Measurements from ENCODE around the gene KLHL35.

Gene KLHL35

GRCh38 chr11:75440960-75441803, 8.2 kb upstream of the KLHL35 start:
- no peak for DNase-seq

- no peak for DNase-seq
Measured at GRCh38 chr11:75439495-75440120, 6.6 kb upstream of the KLHL35 start.

GRCh38 chr11:75439026-75439425, 6.0 kb upstream of the KLHL35 start:
- DNase-seq: no peak

- DNase-seq: no peak
Measured at GRCh38 chr11:75437966-75438659, 5.1 kb upstream of the KLHL35 start.

GRCh38 chr11:75436806-75437205, 3.8 kb upstream of the KLHL35 start:
- DNase-seq: no peak

- DNase-seq: no peak
Measured at GRCh38 chr11:75435571-75435925, 2.5 kb upstream of the KLHL35 start.

GRCh38 chr11:75434886-75435570, 2.0 kb upstream of the KLHL35 start:
- DNase-seq: no peak

- no peak for DNase-seq
Measured at GRCh38 chr11:75434051-75434450, 1.0 kb upstream of the KLHL35 start.

DNA sequence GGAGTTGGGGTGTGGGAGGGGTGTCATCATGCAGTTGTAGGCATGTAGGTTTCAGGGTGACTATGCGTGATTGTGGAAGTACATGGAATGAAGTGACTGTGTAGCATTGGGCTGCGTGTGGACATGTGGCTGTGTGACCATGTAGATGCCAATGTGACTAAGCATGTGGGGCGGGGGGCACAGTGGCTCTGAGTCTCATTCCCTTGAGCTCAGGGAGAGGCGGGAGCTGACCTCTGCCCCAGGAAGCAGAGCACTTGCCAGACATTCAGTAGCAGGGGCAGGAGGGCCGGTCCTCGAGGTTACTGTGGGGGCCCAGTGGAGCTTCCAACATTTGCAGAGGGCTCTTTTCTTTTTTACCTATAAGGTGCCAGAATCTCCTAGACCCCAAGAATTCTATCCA, 440 bp upstream of the KLHL35 start:
- DNase-seq: no peak

GRCh38 chr11:75431533-75432525, 1.2 kb downstream of the KLHL35 start:
- no peak for DNase-seq

- DNase-seq: no peak
Measured at GRCh38 chr11:75430714-75431532, 2.1 kb downstream of the KLHL35 start.

DNA sequence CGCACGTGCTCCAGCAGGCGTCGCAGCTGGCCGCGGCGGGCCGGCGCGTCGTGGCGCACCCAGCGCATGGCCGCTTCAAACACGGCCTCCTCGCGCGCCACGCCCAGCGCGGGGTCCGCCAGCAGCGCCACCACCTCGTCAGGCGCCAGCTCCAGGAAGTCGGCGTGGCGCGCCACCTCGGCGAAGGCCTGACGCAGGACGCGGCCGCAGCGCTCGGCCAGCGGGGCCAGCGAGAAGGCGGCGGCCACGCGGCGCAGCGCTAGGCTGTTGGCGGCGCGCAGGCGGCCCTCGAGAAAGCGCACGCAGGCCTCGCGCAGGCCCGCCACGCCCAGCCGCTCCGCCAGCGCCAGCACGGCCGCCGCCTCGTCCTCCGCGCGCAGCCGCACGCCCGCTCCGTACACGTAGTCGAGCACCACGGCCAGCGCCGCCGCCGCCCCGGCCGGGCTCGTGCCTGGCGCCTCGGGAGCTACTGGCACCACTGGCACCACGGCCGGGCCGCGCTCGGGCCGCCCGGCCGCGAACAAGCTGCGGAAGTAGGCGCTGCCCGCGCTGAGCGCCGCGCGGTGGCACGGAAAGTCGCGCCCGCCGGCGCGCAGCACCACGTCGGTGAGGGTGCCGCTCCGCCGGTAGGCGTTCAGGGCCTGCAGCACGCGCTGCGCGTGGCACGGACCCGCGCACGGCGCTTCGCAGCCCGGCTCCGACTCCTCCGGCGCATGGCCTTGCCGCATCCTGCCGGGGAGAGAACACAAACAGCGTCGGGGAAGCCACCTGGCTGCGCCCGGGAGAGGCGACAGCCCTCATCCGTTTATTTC, 2.9 kb downstream of the KLHL35 start:
- DNase-seq: no peak

DNA sequence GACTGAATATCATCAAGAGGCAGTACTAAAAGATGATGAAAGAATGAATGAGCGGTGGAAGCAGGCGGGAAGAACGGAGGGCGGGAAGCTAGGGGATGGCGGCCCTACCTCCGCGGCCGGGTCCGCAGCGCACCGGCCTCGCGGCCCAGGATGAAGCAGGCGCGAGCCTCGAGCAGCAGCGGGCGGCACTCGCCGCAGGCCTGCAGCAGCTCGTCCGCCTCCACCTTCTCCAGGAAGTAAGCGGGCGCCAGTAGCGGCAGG, 3.4 kb downstream of the KLHL35 start:
- DNase-seq: no peak

DNA sequence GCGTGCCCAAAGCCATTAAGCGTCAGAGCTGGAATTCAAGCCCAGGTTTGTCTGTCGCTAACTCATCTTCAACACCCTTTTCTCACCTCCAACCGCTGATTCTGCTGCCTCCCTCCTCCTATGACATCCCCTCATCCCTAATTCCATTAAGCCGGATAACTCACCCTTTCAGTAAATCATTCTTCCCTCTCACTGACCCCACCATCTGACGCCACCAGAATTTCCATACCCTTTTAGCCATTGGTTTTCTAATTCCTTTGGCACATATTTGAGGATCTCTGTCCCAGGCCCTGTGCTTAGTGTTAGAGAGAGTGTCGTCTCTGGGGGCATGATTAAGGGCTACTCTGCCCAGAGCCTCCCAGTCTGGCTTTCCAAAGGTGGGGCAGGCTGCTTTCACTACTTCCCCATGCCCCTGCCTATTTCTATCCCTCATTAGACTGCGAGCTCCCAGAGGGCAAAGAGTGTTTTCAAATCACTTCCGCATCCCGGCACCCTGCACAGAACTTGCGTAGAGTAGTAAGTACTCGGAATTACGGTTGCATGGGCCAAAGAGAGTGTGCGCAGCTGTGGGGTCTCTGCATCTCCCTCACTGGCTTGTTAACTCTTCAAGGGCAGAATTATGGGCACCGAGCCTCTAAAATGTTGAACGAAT, 3.9 kb downstream of the KLHL35 start:
- no peak for DNase-seq

GRCh38 chr11:75428281-75428724, 4.7 kb downstream of the KLHL35 start:
- DNase-seq: peak in 1 of 2 experiments; percentile 76

DNA sequence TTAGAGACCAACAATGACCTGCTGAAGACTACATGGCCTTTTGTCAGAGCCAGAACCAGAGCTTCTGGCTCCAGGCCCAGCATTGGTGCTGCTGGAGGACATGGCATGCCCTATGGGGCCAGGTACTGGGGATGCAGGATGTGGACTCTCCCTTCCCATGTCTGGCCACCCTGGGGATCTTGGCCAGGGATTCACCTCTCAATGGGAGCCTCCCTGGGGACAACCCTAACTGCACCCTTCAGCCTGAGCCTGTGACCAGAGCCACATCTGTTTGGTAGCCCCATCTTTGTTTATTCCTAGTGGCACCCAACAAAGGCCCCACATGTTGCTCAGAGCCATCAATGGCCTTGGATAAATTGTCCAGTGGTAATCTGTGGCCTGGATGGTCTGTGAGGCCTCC, 5.8 kb downstream of the KLHL35 start:
- DNase-seq: no peak

- DNase-seq: no peak
Measured at GRCh38 chr11:75426720-75427086, 6.3 kb downstream of the KLHL35 start.

GRCh38 chr11:75425422-75425821, 7.6 kb downstream of the KLHL35 start:
- DNase-seq: no peak

GRCh38 chr11:75424396-75424795, 8.6 kb downstream of the KLHL35 start:
- no peak for DNase-seq

GRCh38 chr11:75423721-75424120, 9.3 kb downstream of the KLHL35 start:
- no peak for DNase-seq
